GM18511 (cell line): Measurements from ENCODE around the gene AACS.

Source experiments
- ATAC-seq: cut with Tn5 transposase; IDR thresholded peaks from one replicate; pipeline ENCODE4 v1.9.1; 2021; ENCODE audit warnings: mild to moderate bottlenecking, moderate library complexity; ENCODE audit not compliant: unreplicated experiment

Gene AACS

DNA sequence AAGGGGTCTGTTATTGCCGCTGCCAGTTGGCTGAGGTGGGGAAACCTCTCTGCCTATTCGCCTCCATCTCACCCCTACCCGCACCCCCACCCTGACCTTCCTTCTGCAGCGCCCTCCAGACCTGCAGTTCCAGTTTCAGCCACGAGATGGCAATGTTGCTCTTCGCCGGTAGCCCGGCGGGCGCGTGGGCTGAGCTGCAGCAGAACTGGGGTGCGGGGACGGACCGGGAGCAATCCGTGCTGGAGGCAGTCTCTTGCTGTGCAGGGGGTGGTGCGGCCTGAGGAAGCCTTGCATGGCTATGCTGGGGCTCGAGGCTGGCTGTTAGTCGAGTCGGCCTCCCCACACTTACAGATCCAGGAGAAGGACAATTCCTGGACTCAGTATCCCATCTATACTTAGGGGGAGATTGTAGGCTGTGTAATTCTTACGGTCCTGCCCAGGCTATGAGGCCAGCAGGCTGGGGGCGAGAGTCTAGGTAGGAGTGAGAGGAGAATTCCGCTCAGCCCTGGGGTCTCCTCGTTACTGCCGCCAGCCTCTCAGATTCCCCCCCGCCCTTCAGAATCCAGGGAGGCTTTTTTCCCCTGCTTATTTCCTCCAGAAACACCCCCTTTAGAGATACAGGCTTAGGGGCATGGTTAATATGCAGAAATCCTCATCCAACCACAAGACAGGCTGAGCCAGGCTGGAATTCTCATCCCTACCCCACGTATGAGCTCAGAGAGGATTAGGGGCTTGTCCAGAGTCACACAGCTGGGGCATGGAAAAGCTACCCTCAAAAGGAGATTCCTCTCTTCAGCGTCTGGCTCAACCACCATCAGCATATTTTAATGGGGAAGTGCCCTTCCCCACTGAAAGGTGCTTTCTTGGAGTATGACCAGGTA is 118.2 kb downstream of the AACS start:
- peak; percentile 77 for ATAC-seq

DNA sequence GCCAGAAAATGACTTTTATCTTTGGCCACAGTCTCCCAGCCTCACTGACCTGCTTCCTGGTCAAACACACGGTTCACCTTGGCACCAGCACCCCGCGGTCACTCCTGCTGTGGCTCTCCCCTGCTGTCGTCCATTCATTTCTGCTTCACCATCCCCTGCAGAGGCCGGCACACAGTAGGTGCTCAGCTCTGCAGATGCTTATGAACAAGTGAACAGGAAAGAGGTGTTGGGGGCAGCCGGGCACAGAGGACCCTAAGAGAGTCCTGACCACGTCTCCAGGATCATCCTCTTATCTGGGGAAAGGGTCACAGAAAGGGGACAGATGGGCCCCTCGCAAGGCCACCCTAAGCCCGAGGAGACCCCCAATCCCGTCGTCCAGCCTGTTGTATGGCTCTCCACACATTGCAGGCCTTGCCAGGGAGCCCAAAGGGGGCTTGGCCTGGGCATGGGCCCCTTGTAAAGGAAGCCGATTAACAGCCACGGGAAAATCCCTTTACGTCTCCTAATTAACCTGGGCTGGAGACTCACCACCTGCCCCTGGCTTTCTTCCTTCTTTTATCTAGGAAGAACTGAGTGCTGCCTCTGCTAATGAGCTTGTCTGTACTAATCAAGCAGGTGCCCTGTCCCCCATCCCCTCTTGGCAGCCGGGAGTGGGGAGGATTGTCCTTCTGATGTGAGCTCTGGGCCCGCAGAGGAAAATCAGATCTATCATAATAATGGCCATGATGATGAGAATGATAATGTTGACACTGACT is 119.2 kb downstream of the AACS start:
- ATAC-seq = no peak

DNA sequence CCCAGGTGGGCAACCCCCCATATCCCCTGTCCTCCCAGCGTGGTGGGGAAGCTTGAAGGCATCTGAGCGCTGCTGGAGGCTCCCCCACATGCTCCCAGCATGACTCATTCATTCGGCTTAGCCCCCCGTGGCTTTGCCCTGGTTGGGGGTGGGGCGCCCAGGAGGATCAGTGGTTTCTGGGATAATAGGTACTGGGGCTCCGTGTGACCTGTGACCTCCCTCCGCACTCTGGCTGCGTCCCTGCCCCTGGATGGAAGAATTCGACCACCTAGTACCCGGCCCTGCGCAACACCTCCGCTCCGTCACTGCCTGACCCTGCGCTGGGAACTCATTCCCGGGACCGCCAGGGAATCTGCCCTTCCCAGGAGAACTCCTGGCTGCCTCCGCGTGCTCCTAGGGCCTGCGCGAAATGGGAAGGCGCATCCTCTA is 120.1 kb downstream of the AACS start:
- ATAC-seq = no peak

DNA sequence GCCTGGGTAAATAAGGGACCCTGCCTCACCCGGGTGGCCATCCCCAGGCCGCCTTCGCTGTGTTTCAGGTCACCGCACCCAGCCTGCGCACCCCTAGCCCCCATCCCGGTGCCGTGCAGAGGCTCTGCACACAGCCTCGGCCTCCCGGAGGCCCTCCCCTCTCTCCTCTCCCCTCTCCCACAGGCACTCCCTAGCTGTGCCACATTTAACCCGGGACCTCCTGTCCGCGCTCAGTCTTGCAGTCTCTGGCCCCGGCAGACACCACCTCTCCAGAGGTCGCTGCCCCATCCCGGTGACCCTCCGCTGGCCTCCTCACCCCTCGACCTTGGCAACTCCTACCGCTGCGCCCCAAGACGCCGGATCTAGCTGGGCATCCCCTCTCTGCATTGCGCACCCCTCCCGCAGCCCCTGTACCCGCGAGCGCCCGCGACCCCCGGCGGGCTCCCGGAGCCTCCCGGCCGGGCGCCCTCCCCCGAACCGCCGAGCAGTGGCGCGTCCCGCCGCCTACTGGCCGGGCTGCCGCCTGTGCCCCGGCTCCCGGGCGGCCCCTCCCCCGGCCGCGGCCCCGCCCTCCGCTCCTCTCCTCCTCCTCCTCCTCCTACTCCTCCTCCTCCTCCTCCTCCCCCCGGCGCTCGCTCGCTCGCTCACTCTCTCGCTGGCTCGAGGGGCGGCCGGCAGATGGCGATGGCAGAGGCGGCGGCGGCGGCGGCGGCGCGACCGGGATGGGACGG is 120.7 kb downstream of the AACS start, which contains the start of gene TMEM132B:
Gene TMEM132B (plus strand): TSS at position 647 of the 731 bp plus-strand sequence.
- peak; percentile 52 for ATAC-seq

DNA sequence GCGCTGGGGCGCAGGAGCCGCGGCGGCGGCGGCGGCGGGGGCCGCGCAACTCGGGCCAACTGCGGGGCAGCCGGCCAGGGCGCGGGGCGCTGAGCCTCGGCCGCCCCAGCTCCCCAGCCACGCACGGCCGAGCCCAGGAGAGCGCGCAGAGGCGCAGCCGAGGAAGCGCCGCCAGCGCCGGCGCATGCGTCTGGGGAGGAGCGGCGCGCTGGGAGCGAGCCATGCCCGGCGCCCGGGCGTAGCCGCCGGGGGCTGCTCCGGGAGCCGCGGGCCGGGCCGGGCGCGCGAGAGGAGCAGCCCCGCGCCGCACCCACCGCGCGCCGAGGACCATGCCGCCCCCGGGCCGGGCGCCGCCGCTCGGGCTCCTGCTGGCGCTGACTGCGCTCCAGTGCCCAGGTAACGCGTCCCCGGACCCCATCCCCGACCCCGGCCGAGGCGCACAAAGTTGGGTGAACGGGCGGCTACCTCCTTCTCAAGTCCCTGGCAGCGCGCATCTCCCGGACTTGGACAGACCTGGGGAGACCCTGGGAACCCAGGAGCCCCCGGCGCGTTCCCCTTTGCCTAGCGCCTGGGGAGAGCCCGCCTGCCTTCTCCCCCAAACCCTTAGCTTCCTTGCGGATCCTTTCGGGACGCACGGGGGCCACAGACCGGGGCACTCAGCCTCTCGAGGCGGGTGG is 121.4 kb downstream of the AACS start:
- ATAC-seq = peak; percentile 18

DNA sequence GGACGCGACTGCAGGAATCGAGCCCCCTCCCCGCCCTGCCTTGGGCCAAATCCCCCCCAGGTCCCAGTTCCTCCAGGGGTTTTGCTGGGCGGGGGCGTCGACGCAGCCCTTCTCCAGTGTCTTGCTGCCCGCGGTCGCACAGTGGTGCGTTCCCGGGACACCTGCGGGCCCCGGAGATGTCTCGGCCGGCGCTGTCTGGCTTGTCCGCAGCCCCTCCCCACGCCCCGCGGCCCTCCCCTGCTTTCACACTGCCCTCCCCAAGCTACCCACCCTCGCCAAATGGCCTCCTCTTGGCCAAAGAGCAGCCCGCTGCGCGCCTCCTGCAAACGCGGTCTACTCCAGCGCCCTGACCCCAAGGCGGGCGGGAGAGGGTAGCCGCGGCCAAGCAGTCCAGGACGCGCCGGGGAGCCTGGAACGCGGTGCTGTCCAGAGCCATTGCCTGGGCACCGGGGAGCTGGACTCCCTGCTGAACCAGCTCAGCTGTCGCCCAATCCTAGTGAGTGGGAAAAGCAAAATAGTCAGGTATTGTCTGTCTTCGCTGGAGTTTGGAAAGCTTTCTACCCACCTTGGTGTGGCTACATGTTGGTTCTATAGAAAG is 122.0 kb downstream of the AACS start:
- no peak for ATAC-seq

DNA sequence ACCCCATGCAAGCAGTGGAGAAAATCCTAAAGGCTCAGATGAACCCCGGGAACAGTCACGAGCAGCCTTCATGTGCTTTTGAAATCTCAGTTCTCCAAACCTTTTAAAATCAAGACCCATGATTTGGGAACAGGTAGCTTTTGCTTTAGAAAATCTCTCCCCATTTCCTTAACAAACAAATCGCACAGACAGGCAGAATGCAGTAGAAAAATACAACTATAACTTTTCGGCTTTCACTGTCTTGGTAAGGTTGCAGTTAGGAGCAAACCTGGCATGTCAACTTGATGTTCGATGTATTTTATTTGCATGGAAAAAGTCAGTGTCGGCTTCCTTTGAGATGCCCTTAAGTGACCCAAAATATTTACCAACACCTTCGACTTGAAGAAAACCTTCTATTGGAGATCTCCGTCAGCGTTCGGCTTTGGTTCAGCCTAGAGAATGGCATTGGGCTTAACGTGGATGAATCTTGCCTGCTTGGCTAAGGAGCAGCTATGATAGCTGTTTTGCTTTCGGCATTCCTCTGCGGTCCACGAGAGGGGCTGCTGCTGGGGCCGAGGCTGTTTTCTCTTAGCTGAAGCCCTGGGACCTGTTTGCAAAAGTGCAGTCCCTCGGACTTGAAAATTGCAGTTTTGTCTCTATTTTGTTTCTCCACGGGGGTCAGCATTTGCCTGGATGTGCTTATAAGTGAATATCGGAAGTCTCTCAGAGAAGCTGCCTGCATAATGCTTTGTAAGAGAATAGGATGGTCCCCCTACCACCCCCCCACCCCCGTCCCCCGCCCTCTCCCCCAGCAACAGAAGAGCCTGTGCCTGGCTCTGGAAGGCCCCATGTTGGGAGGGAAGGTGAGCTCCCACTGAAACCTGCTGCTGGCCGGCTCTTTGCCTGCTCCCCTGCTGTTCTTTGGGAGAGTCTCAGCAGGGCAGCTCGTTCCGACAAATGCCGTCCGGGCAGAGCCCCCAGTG is 122.8 kb downstream of the AACS start:
- no peak for ATAC-seq

DNA sequence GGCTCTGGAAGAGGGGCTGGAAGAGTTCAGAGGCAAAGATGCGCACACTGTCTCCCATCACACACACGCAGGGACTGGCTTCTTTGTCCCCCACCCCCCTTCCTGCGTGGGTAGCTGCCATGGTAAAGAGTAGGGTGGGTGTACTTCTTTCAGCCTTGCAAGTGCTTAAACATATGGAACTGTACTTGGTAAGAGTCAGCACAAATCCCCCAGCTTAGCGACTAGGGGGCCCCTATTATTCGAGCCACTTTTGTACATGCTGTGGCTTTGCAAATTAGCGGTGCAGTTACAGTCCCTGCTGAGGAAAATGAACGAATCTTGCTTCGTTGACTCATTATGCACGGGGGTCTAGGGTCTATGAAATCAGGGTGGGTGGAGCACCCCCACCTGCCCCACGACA is 123.8 kb downstream of the AACS start:
- no peak for ATAC-seq

DNA sequence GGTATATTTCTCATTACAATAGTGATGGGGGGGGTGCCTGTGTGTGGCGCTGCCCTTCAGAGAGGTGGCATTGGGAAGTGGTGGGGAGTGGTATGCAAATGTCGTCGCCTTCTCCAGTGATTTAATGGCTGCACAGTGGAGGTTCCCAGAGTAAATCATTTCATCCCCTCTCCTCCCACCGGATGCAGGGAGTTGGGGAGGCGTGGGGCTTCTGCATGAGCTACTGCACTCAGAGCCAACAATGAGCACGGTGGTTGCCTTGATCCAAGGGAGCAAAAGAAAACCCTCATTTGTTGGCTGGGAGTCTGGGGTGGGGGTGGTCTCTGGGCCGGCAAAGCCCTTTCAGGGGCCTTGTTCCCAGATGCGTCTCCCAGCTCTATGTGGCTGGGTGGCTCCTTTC is 124.3 kb downstream of the AACS start:
- no peak for ATAC-seq

DNA sequence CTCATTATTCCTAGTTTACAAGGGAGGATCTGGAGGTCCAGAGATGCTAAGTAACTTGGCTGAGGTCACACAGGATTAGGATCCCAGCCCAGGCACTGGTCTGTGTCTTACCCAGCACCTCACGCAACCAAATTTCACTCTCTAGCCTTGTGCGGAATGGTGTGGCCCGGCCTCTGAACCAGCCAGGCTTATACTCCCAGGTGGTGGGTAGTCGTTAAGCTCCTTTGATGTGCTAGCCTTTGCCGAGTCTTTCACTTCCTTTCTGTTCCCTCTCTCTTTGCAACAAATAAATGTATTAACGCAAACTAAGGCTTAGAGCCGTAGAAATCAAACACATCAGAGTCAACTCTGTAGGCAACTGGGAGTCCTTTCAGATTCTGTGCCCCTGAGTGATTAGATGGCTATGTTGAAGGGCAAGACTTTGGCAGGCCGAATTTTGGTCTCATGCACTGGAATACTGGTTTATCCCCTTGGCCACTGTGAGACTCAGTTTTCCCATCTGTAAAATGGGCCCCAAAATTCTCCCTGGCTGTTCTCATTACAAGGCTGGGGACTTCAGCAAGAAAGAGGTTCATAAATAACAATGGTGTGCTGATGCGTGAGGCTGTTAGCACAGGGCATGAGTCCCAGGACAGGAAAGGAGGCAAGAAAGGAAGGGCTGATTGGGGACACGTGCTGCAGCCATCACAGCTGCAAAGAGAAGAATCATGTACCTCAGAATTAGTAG is 126.3 kb downstream of the AACS start:
- ATAC-seq = no peak

DNA sequence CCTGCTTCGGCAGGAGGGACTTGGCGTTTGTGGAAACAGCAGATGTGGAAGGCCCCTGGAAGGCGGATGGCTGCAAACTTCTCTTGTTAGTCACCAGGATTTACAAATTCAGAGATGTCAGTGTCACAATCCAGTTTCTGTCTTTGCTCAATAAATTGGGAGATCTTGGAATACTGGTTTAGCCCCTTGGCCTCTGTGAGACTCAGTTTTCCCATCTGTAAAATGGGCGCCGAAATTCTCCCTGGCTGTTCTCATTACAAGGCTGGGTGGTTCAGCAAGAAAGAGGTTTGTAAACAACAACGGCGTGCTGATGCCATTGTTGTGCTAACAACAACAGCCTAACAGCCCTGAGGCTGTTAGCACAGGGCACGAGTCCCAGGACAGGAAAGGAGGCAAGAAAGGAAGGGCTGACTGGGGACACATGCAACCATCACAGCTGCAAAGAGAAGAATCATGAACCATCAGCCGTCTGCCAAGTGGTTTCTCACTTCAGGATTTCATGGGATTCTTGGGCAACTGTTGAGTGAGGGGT is 127.5 kb downstream of the AACS start:
- ATAC-seq = no peak
